ENCODE results near the gene VAV1.

DNA sequence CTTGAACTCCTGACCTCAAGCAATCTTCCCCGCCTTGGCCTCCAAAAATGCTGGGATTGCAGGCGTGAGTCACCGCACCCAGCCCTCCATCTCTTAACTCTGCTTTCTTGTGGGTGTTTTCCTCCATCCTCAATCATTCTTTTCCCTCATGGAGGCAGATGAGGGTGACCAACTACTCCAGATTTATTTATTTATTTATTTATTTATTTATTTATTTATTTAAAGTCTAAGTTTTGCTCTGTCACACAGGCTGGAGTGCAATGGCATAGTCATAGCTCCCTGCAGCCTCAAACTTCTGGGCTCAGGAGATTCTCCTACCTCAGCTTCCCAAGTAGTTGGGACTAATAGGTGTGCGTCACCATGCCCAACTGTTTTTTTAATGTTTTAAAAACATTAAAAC is 14.9 kb downstream of the VAV1 start:
- TF ChIP-seq, protein P1, sequence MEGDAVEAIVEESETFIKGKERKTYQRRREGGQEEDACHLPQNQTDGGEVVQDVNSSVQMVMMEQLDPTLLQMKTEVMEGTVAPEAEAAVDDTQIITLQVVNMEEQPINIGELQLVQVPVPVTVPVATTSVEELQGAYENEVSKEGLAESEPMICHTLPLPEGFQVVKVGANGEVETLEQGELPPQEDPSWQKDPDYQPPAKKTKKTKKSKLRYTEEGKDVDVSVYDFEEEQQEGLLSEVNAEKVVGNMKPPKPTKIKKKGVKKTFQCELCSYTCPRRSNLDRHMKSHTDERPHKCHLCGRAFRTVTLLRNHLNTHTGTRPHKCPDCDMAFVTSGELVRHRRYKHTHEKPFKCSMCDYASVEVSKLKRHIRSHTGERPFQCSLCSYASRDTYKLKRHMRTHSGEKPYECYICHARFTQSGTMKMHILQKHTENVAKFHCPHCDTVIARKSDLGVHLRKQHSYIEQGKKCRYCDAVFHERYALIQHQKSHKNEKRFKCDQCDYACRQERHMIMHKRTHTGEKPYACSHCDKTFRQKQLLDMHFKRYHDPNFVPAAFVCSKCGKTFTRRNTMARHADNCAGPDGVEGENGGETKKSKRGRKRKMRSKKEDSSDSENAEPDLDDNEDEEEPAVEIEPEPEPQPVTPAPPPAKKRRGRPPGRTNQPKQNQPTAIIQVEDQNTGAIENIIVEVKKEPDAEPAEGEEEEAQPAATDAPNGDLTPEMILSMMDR (IDR thresholded peaks at IDR 0.05; ENCODE audit: low read depth, low read length, missing input control), result no peak
- TF ChIP-seq, protein P2, sequence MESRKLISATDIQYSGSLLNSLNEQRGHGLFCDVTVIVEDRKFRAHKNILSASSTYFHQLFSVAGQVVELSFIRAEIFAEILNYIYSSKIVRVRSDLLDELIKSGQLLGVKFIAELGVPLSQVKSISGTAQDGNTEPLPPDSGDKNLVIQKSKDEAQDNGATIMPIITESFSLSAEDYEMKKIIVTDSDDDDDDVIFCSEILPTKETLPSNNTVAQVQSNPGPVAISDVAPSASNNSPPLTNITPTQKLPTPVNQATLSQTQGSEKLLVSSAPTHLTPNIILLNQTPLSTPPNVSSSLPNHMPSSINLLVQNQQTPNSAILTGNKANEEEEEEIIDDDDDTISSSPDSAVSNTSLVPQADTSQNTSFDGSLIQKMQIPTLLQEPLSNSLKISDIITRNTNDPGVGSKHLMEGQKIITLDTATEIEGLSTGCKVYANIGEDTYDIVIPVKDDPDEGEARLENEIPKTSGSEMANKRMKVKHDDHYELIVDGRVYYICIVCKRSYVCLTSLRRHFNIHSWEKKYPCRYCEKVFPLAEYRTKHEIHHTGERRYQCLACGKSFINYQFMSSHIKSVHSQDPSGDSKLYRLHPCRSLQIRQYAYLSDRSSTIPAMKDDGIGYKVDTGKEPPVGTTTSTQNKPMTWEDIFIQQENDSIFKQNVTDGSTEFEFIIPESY (IDR thresholded peaks at IDR 0.05), result no peak
